HG03378 (cell line): ENCODE measurements around the gene FAM131A.

ENCODE experiments used
- ATAC-seq: cut with Tn5 transposase; IDR thresholded peaks from one replicate; pipeline ENCODE4 v1.9.1; 2021; ENCODE audit warnings: mild to moderate bottlenecking, moderate library complexity; ENCODE audit not compliant: unreplicated experiment

FAM131A gene, protein sequence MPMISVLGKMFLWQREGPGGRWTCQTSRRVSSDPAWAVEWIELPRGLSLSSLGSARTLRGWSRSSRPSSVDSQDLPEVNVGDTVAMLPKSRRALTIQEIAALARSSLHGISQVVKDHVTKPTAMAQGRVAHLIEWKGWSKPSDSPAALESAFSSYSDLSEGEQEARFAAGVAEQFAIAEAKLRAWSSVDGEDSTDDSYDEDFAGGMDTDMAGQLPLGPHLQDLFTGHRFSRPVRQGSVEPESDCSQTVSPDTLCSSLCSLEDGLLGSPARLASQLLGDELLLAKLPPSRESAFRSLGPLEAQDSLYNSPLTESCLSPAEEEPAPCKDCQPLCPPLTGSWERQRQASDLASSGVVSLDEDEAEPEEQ

DNA sequence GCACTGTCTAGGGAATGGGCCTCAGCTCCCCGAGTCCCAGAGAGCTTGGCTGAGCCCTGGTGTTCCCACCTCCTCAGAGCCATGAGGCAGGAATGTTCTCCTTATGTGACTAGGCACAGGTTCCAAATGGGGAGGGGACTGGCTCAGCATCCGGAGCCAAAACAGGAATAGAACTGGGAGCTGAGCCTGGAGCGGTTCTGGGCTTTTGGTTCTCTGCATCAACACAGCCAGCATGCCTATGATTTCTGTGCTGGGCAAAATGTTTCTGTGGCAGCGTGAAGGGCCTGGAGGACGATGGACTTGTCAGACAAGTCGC is at the start of gene FAM131A:
Gene FAM131A (plus strand): TSS at position 202 of the 316 bp plus-strand sequence. CDS start 31 bp downstream, at position 233.
- ATAC-seq = no peak

DNA sequence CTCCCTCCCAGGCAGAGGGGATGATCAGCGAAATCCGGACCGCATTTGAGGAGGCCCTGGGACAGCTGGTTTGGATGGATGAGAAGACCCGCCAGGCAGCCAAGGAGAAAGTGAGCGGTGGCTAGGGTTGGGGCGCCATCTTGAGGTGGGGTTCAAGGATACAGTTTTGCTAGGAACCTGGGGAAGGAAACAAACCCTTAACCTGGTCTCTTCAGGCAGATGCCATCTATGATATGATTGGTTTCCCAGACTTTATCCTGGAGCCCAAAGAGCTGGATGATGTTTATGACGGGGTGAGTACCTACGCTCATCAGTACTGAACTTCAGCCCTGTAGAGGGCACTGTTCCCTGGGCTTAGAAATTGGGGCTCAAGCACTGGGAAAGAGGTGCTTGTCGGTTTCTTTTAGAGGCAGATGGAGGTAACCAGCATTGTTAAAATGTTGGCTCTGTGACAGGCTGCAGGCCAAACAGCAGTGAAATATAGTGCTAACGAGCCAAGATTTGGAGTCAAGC is 47.9 kb upstream of the FAM131A start:
- no peak for ATAC-seq

DNA sequence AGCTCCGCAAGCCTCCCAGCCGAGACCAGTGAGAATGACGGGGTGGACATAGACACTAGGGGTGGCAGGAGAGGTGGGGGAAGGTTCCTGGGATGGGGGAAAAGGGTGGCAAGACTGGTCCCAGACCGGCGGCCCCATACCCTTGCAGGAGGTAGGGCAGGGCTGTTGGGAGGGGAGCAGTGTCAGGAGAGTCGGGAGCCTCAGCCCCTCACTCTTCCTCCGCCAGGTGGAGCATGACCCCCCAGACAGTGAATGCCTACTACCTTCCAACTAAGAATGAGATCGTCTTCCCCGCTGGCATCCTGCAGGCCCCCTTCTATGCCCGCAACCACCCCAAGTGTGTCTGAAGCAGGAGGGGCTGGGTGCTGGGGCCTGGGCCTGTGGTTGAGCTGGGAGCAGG is 47.1 kb upstream of the FAM131A start:
- no peak for ATAC-seq

DNA sequence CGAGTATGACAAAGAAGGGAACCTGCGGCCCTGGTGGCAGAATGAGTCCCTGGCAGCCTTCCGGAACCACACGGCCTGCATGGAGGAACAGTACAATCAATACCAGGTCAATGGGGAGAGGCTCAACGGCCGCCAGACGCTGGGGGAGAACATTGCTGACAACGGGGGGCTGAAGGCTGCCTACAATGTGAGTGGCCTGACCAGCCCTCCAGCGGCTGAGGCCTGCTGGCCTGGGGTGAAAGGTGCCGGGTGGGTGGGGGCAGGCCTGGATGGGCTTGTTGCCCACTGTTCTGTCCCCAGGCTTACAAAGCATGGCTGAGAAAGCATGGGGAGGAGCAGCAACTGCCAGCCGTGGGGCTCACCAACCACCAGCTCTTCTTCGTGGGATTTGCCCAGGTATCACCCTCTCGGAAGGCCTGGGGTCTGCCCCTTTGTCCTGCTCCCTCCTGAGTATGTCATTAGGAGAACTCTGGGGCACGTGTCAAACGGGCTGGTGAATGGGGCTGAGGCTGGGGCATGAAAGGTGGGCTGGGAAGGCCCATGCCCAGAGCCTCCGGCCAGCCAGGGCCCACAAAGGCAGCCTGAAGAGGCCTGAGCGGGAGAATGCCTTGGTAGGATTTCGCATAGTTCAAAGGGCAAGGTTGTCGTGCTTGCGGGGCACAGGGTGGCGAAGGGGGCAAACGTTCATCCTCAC is 46.2 kb upstream of the FAM131A start:
- no peak for ATAC-seq

DNA sequence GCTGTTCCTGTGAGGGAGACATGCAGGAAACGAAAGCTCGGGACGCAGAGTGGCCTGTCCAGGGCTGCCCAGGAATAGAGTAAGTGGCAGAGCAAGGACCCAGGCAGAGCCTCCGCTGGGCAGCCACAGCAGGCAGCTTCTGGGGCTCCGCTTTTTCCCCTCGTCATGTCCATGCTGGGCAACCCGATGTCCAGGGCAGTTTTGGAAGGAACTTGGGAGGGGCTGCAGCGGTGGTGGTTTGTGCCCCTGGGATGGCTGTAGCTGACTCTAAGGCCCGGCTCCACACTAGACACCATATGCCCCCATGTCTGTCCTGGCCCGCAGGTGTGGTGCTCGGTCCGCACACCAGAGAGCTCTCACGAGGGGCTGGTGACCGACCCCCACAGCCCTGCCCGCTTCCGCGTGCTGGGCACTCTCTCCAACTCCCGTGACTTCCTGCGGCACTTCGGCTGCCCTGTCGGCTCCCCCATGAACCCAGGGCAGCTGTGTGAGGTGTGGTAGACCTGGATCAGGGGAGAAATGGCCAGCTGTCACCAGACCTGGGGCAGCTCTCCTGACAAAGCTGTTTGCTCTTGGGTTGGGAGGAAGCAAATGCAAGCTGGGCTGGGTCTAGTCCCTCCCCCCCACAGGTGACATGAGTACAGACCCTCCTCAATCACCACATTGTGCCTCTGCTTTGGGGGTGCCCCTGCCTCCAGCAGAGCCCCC is 45.5 kb upstream of the FAM131A start:
- no peak for ATAC-seq

DNA sequence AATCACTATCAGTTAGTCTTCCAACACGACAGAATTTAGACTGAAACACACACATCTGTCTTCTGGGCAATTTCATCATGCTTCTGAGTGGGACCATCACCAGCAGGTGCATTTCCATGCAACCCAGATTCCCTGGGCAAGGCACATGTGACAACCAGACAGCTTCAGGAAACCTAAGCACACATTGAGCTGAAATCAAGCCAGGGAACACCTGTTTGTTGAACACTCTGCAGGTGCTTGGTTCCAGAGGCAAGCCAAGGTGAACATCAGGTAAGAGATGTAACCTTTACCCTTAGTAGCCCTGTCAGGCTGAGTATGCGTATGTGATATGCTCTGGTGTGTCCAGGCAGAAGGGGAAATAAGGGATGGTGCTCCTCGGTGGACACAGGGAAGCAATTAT is 41.6 kb upstream of the FAM131A start:
- no peak for ATAC-seq

DNA sequence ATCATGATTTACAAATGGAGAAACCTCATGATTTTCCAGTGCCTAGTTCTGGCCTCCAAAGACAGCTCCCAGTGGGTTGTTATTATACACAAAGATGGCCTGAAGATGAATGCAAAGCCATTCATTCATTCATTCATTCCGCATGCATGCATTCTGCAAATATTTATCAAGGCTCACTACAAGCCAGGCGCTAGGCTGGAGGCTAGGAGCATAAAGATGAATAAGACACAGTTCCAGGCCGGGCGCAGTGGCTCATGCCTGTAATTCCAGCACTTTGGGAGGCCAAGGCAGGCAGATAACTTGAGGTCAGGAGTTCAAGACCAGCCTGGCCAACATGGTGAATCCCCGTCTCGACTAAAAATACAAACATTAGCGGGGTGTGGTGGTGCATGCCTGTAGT is 40.8 kb upstream of the FAM131A start:
- ATAC-seq = no peak

DNA sequence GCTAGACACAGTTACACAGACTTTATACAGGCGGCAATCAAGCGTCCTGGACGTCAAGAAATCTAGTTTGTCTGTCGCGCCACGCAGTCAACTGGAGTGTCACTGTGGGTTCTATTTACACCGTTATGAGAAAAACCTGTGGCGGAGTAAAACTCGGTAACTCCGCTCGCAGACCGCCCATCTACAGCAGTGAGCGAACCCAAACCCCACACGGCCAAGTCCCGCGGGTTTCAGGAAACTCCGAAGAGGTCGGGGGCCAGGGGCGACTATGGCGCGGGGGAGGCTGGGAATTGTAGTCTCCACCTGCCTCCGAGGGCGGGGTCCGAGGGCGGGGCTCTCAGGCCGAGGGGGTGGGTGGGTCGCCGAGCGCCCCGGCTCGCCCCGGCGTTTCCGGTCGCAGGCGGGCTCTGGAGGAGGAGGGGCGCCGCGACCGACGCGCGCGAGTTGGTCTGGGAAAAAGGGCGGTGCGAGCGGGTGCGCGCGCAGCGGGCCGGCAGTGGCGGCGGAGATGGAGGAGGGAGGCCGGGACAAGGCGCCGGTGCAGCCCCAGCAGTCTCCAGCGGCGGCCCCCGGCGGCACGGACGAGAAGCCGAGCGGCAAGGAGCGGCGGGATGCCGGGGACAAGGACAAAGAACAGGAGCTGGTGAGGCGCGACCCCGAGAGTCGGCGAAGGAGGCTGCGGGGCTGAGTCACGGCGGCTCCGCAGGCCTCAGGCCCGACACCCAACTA is 38.5 kb upstream of the FAM131A start, which contains the start of gene PSMD2:
Gene PSMD2 (plus strand): TSS at position 483 of the 729 bp plus-strand sequence. CDS start 26 bp downstream, at position 509.
- peak; percentile 81 for ATAC-seq

DNA sequence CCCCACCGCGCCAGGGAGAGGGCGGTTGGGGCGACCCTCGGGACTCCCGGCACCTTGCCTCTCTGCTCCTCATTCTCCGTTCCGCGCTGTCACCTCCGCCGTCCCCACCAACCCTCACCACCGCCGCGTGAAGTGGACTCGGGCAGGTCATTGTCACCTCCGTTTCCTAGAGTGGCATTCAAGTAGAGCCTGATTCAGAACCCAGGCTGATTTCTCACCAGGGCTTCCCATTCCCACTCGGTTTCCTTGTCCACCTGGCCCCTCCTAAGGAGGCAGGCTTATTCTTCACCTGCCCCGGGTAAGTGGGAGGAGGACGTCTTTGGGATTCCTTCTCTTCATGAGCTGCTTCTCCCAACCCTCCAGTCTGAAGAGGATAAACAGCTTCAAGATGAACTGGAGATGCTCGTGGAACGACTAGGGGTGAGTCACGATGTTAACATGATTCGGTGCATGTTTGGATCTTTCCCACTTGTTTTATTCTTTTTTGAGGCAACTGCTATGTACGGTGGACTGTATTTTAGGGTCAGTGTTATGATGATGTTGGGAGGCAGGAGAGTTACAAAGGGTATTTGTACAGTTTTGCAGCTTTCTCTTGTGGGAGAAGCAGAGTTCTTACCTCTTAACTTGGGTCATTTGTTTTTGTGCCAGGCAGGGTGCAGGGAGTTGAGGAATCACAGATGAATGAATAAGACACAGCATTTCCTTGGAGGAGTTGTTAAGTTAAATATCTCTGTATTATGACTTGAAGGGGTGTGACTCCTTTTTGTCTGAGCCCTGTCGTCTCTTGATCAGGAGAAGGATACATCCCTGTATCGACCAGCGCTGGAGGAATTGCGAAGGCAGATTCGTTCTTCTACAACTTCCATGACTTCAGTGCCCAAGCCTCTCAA is 37.7 kb upstream of the FAM131A start:
- ATAC-seq = no peak

DNA sequence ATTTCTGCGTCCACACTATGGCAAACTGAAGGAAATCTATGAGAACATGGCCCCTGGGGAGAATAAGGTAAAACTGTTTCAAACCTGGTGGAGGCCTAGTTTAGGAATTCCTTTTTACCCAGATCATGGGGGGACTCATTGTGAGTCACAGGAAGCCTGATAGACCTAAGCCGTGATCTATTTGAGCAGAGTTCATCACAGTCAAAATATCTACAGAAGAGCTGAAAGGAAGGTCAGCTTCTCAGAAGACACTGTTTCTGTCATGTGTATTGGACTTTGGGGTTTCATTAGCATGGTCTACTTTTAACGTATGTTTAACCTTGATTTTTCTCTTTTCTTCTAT is 37.1 kb upstream of the FAM131A start:
- no peak for ATAC-seq

DNA sequence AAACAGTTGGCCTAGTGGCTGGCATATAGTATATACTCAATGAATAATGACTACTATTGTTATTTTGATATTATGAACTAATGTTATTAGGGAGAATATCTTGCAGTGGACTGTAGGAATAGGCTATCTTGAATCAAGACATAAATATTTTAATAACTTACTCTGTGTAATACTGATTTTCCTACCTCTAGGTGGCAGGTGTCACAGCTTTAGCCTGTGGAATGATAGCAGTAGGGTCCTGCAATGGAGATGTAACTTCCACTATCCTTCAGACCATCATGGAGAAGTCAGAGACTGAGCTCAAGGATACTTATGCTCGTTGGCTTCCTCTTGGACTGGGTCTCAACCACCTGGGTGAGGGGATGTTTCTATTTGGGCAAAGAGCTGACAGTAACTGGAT is 31.8 kb upstream of the FAM131A start:
- ATAC-seq = no peak

DNA sequence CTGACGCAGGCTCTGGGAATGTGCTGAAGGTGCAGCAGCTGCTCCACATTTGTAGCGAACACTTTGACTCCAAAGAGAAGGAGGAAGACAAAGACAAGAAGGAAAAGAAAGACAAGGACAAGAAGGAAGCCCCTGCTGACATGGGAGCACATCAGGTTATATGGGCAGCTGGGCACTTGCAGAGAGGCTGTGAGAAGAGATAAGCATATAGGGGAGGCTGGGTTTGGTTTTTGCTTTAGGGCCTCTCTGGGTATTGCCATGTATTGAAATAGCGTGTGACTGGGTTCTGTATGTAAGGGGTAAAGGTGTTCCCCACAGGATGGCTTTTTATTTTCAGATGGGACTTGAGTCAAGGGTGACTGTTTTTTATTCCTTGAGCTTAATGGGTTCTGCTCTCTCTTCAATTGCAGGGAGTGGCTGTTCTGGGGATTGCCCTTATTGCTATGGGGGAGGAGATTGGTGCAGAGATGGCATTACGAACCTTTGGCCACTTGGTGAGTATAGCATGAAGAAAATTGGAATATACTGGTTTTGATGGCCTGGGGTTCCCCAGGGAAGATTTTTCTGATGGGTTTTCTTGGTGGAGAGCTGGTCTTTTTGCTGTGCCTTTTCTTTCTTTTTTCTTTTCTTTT is 30.9 kb upstream of the FAM131A start:
- ATAC-seq = no peak

DNA sequence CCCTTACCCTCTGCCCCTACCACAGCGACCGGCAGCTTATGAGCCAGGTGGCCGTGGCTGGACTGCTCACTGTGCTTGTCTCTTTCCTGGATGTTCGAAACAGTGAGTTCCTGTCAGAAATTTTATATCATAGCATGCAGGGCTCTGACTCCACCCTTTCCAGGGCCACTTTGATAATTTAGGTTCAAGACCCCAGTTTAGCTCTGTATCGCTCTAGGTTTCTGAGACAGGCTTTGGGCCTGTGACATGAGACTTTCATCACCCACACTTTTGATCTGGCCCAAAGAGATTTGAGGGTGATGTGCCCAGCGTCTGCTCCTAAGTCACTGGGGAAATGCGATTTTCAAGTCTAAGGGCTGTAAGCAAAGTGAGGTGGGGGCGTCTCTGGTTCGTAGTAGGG is 29.5 kb upstream of the FAM131A start:
- ATAC-seq = no peak

DNA sequence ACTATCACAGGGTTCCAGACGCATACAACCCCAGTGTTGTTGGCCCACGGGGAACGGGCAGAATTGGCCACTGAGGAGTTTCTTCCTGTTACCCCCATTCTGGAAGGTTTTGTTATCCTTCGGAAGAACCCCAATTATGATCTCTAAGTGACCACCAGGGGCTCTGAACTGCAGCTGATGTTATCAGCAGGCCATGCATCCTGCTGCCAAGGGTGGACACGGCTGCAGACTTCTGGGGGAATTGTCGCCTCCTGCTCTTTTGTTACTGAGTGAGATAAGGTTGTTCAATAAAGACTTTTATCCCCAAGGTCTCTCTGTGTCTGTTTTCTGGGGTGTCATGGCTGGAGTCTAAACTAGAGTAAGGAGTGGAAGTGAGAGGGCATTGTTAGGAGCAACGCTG is 28.7 kb upstream of the FAM131A start:
- no peak for ATAC-seq

DNA sequence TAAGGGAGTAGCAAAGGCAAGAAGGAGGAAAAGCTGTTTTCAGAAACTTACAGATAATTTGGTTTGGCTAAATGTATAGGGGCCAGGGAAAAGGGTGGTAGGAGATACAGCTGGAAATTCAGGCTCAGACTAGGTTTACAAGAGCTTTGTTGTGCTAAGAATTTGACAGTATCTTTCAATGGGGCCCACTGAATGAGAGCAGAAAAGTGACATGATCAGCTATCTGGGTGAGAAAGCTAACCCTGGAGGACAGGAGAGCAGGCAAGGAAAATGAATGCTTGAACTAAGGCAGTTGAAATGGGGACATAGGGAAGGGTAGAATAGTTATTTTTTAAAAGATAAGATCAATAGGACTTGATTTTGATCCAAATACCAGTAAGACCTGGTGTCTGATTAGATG is 25.8 kb upstream of the FAM131A start:
- no peak for ATAC-seq

DNA sequence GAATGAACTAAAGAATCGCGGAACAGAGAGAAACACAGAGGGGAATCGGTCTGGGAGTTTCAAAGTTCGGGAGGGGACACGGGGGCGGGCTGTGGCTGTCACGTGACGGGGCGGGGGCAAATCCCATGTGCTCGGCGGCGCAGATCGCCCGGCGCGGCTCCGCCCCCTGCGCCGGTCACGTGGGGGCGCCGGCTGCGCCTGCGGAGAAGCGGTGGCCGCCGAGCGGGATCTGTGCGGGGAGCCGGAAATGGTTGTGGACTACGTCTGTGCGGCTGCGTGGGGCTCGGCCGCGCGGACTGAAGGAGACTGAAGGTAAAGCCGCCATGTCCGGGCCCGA is 23.1 kb upstream of the FAM131A start, which contains the start of gene EIF4G1:
Gene EIF4G1 (plus strand): TSS at position 244 of the 337 bp plus-strand sequence. CDS start 1,191 bp downstream, outside the sequence.
- ATAC-seq = peak; percentile 75

DNA sequence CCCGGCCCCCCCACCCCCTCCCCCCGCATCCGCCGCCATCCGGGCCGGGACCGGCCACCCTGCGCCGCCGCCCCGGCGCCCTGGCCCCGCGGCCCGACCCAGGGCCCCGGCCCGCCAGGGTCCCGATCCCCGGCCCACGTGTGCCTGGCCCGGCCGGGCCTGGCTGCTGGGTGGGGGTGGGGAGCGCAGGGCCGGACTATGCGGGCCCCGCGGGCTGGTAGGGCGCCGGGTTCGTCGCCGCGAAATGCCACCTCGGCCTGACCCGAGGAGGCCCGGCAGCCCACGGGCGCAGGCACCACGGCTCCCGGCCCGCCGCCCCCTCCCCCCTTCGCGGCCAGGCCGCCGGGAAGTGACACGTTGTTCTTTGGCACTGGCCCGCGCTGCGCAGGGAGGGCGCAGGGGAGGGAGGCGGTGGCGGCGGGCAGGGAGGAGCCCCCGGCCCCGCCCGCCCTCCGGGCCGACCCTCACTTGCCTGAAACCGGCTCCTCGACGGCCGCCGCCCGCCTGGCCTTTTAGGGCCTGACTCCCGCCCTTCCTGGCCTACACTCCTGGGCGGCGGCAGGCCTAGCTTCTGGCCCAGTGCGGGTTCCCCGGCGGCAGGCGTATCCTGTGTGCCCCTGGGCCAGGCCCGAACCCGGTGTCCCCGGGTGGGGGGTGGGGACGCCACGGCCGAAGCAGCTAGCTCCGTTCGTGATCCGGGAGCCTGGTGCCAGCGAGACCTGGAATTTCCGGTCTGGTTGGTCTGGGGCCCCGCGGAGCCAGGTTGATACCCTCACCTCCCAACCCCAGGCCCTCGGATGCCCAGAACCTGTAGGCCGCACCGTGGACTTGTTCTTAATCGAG is 22.5 kb upstream of the FAM131A start:
- peak; percentile 8 for ATAC-seq

DNA sequence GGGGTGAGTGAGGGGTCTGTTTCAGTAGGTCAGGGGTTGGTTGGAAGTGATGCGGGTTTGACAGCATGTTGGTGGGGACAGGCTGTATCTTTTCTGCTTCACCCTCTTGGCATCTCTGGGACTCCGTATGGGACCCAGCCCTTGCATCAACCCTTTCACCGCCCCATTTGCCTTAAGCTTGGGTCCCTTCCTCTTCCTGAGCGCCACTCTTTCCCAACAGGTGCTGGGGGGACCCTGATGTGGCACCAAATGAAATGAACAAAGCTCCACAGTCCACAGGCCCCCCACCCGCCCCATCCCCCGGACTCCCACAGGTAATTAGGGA is 21.9 kb upstream of the FAM131A start:
- no peak for ATAC-seq
